ENCODE data around the gene LHX6. TPM values are rescaled to one million over a fixed set of nuclear protein-coding genes. Genes with fewer than 3 reads are reported as not detected.

LHX6 gene
- total and polyA plus RNA-seq, 2 of the 13 experiments (the other 11 are each of a cell fraction or from before 2014, with no cell fraction given), result 1.1 to 1.3 TPM

GRCh38 chr9:122223435-122223834 is 5.3 kb downstream of the LHX6 start:
- no peak for DNase-seq (ENCODE audit: low spot score)
- POLR2A ChIA-PET, result no interaction called here

GRCh38 chr9:122222791-122223190 is 6.0 kb downstream of the LHX6 start:
- no peaks in the 10 kb centered on the region for H3K9me3 ChIP-seq (ENCODE audit: low read length)
- no peaks in the 10 kb centered on the region for H3K79me2 ChIP-seq (ENCODE audit: insufficient read depth, low read length)
- H2AFZ ChIP-seq (ENCODE audit: low read length), result no peak overlapping the region
- H3K27me3 ChIP-seq (ENCODE audit: control insufficient read depth in 1 of 2, insufficient read depth in 2 of 2, low read length in 2 of 2), result peaks cover 6 to 94% of the 10 kb centered on the region in 2 experiments; a peak in 4 of 5 replicates
- POLR2A ChIA-PET, result no interaction called here
- WGBS (ENCODE audit: low lambda C conversion rate), result 36% methylated on average over 3 of the region's 5 CpGs
- in situ Hi-C loops (cut with HindIII; ENCODE audit: extremely low pct_ligation_motif_present, low pct_unique_long_range_greater_than_20kb) (no loop called here), intact Hi-C loops (cut with micrococcal nuclease; ENCODE audit: unreplicated experiment) (no loop called here)
- H3K4me1 ChIP-seq (ENCODE audit: insufficient read depth, low read length), result peaks cover 43% of the 10 kb centered on the region
- no peak overlapping the region for H3K4me3 ChIP-seq (replicated peaks in 1 of 3; ENCODE audit: insufficient read depth in 1 of 3, low read depth in 2 of 3, low read length in 3 of 3)
- ATAC-seq, result no peak
- BruUV-seq (replicated peaks), result no TSS peak
- no peak overlapping the region for H3K27ac ChIP-seq (ENCODE audit: extremely low read length, insufficient read depth, low read length)
- no peak overlapping the region for H3K9ac ChIP-seq (ENCODE audit: insufficient read depth, low read depth, low read length)
- no peak overlapping the region for H3K4me2 ChIP-seq (ENCODE audit: low read depth, low read length)
- no peak for FAIRE-seq
- no peaks in the 10 kb centered on the region for H4K20me1 ChIP-seq (ENCODE audit: insufficient read depth, low read length)
- CTCF ChIA-PET (ENCODE audit: low intra/inter-chr PET ratio, low total read pairs), result no interaction called here
- DNase-seq (ENCODE audit: low spot score), result no peak
- no peaks in the 10 kb centered on the region for H3K36me3 ChIP-seq (replicated peaks in 1 of 2; ENCODE audit: control insufficient read depth in 1 of 2, insufficient read depth in 2 of 2, low read length in 2 of 2)
- no peak for TF ChIP-seq ZBTB46 (CRISPR knock-in tag; IDR thresholded peaks at IDR 0.05; ENCODE audit: borderline replicate concordance)
- TF ChIP-seq SMARCE1 (IDR thresholded peaks at IDR 0.05; ENCODE audit: borderline replicate concordance), result no peak
- no peak for TF ChIP-seq CBX5 (CRISPR knock-in tag; IDR thresholded peaks at IDR 0.05; ENCODE audit: borderline replicate concordance)
- no peak for TF ChIP-seq USF2 (IDR thresholded peaks at IDR 0.05; ENCODE audit: low read depth, low read length)
- TF ChIP-seq USF2 (CRISPR knock-in tag; IDR thresholded peaks at IDR 0.05; ENCODE audit: borderline replicate concordance), result no peak
- no peak for TF ChIP-seq FOXO4 (CRISPR knock-in tag; conservative IDR thresholded peaks at IDR 0.05)
- no peak for TF ChIP-seq ARID2 (CRISPR knock-in tag; IDR thresholded peaks at IDR 0.05; ENCODE audit: borderline replicate concordance)
- no peak for TF ChIP-seq TBX2 (CRISPR knock-in tag; IDR thresholded peaks at IDR 0.05; ENCODE audit: borderline replicate concordance)

More at GRCh38 chr9:122223435-122223834, 5.3 kb downstream of the LHX6 start:
- H2AFZ ChIP-seq (ENCODE audit: low read length), result no peak overlapping the region
- no peaks in the 10 kb centered on the region for H3K79me2 ChIP-seq (ENCODE audit: insufficient read depth, low read length)
- BruUV-seq (replicated peaks), result no TSS peak
- WGBS (ENCODE audit: low lambda C conversion rate), result 34% methylated on average over 5 of the region's 5 CpGs
- ATAC-seq, result no peak
- H3K4me1 ChIP-seq (ENCODE audit: insufficient read depth, low read length), result peaks cover 36% of the 10 kb centered on the region
- peaks cover 9 to 92% of the 10 kb centered on the region in 2 experiments for H3K27me3 ChIP-seq (ENCODE audit: control insufficient read depth in 1 of 2, insufficient read depth in 2 of 2, low read length in 2 of 2)
- no peak for FAIRE-seq
- in situ Hi-C loops (cut with HindIII; ENCODE audit: extremely low pct_ligation_motif_present, low pct_unique_long_range_greater_than_20kb) (no loop called here), intact Hi-C loops (cut with micrococcal nuclease; ENCODE audit: unreplicated experiment) (no loop called here)
- H3K4me3 ChIP-seq (replicated peaks in 1 of 3; ENCODE audit: insufficient read depth in 1 of 3, low read depth in 2 of 3, low read length in 3 of 3), result no peak overlapping the region
- H4K20me1 ChIP-seq (ENCODE audit: insufficient read depth, low read length), result no peaks in the 10 kb centered on the region
- CTCF ChIA-PET (ENCODE audit: low intra/inter-chr PET ratio, low total read pairs), result no interaction called here
- H3K4me2 ChIP-seq (ENCODE audit: low read depth, low read length), result no peak overlapping the region
- no peak for TF ChIP-seq SAP130 (CRISPR knock-in tag; IDR thresholded peaks at IDR 0.05; ENCODE audit: low read depth)
- no peak for TF ChIP-seq TBL1XR1 (IDR thresholded peaks at IDR 0.05; ENCODE audit: borderline replicate concordance, low read length, partially characterized antibody)
- no peak for TF ChIP-seq ZNF598 (CRISPR knock-in tag; IDR thresholded peaks at IDR 0.05; ENCODE audit: borderline replicate concordance)
- TF ChIP-seq ZNF580 (CRISPR knock-in tag; IDR thresholded peaks at IDR 0.05; ENCODE audit: borderline replicate concordance, low read depth), result no peak
- TF ChIP-seq HNRNPLL (IDR thresholded peaks at IDR 0.05; ENCODE audit: low read depth, low read length, poor library complexity, severe bottlenecking), result no peak
- no peak for TF ChIP-seq PTBP1 (IDR thresholded peaks at IDR 0.05; ENCODE audit: low read depth, low read length, poor library complexity, severe bottlenecking)
- no peak for TF ChIP-seq FOSL2 (CRISPR knock-in tag; IDR thresholded peaks at IDR 0.05)
- no peak for TF ChIP-seq TBX3 (IDR thresholded peaks at IDR 0.05; ENCODE audit: borderline replicate concordance)
- no peak for TF ChIP-seq ZSCAN31 (CRISPR knock-in tag; IDR thresholded peaks at IDR 0.05; ENCODE audit: low read depth)
- no peak for TF ChIP-seq ZNF839 (CRISPR knock-in tag; IDR thresholded peaks at IDR 0.05; ENCODE audit: borderline replicate concordance)
- no peak overlapping the region for H3K27ac ChIP-seq (ENCODE audit: extremely low read length, insufficient read depth, low read length)
- no peak overlapping the region for H3K9ac ChIP-seq (ENCODE audit: insufficient read depth, low read depth, low read length)
- H3K36me3 ChIP-seq (replicated peaks in 1 of 2; ENCODE audit: control insufficient read depth in 1 of 2, insufficient read depth in 2 of 2, low read length in 2 of 2), result no peaks in the 10 kb centered on the region
- no peaks in the 10 kb centered on the region for H3K9me3 ChIP-seq (ENCODE audit: low read length)

Measured in HepG2 (cell line).